HepG2 (cell line): ENCODE results near the gene RUNX2. TPM values are rescaled to one million over a fixed set of nuclear protein-coding genes. Genes with fewer than 3 reads are reported as not detected.

Source experiments
- ATAC-seq: fragments of 200-7000 bp; cut with Tn5 transposase; 3 replicates; pipeline ENCODE4 v1.9.1; 2020; ENCODE audit warnings: mild to moderate bottlenecking, moderate library complexity
- BruUV-seq: library from RNA; stranded (reverse); fragments of 400-500 nt; replicated peaks from 2 replicates; lab custom pipeline; 2021; lab: Mats Ljungman, UMichigan
- CTCF ChIA-PET: fragments of 300-600 bp; formaldehyde crosslinking; extraction: SDS; loops from one replicate; lab custom pipeline; 2021; ENCODE audit warnings: low total read pairs, inconsistent platforms, low intra/inter-chr PET ratio; lab: Yijun Ruan, JAX
- POLR2A ChIA-PET: fragments of 350-600 bp; sonication (Branson Sonifier 250); formaldehyde crosslinking; loops from one replicate; lab custom pipeline; 2020; ENCODE audit warnings: antibody characterized with exemption, inconsistent platforms; lab: Yijun Ruan, JAX
- DNase-seq: peaks from one replicate; pipeline ENCODE4 v3.0.0-alpha.2; 2015; ENCODE audit warnings: low spot score
- FAIRE-seq: peaks from 3 replicates; lab custom pipeline; 2011; peaks lifted over from hg19 to GRCh38; lab: Jason Lieb, UNC
- H2AFZ ChIP-seq: one replicate; pipeline ENCODE4 v1.6.1; 2011; ENCODE audit warnings: low read length, inconsistent platforms
- H3K27ac ChIP-seq: fragments of 300-600 bp; 3 replicates; pipeline ENCODE4 v1.8.0; 2011; ENCODE audit warnings: mixed run types, mild to moderate bottlenecking, mixed read lengths, low read length, inconsistent platforms; ENCODE audit not compliant: insufficient read depth; ENCODE audit errors: extremely low read length
- H3K27me3 ChIP-seq, 2 experiments: fragments of 200-600 bp in 1 of 2; 2 replicates in 1 of 2; 3 replicates in 1 of 2; pipeline versions ENCODE4 v1.6.0 to v1.8.0; 2011; ENCODE audit warnings: low read length in 2 of 2, mild to moderate bottlenecking in 2 of 2, moderate library complexity in 2 of 2, inconsistent platforms in 1 of 2; ENCODE audit not compliant: insufficient read depth in 2 of 2, control insufficient read depth in 1 of 2
- H3K36me3 ChIP-seq, 2 experiments: fragments of 200-600 bp in 1 of 2; replicated peaks in 1 of 2; 2 replicates in 1 of 2; 3 replicates in 1 of 2; pipeline versions ENCODE4 v1.5.1 to v1.8.0; 2011; ENCODE audit warnings: low read length in 2 of 2, inconsistent platforms in 1 of 2; ENCODE audit not compliant: insufficient read depth in 2 of 2, control insufficient read depth in 1 of 2
- H3K4me1 ChIP-seq: 2 replicates; pipeline ENCODE4 v1.5.1; 2012; ENCODE audit warnings: low read length, inconsistent platforms; ENCODE audit not compliant: insufficient read depth
- H3K4me2 ChIP-seq: 2 replicates; pipeline ENCODE4 v1.6.0; 2011; ENCODE audit warnings: low read depth, low read length, inconsistent platforms
- H3K4me3 ChIP-seq, 3 experiments: fragments of 200-600 bp in 1 of 3; sonication (generic), shearing (Covaris generic) in 1 of 3; replicated peaks in 1 of 3; 2 replicates each; pipeline ENCODE4 v1.5.1; 2011 to 2016; ENCODE audit warnings: low read length in 3 of 3, inconsistent platforms in 2 of 3, low read depth in 2 of 3, mild to moderate bottlenecking in 2 of 3, control low read depth in 1 of 3, mixed read lengths in 1 of 3; ENCODE audit not compliant: insufficient read depth in 1 of 3
- H3K79me2 ChIP-seq: one replicate; pipeline ENCODE4 v1.6.1; 2011; ENCODE audit warnings: low read length, inconsistent platforms; ENCODE audit not compliant: insufficient read depth
- H3K9ac ChIP-seq: 2 replicates; pipeline ENCODE4 v1.6.0; 2011; ENCODE audit warnings: mild to moderate bottlenecking, low read depth, low read length, inconsistent platforms; ENCODE audit not compliant: insufficient read depth
- H3K9me3 ChIP-seq: 2 replicates; pipeline ENCODE4 v1.5.1; 2012; ENCODE audit warnings: mild to moderate bottlenecking, low read length
- H4K20me1 ChIP-seq: 2 replicates; pipeline ENCODE4 v1.6.0; 2011; ENCODE audit warnings: inconsistent platforms, mild to moderate bottlenecking, low read length, moderate library complexity; ENCODE audit not compliant: insufficient read depth
- FOSL1 ChIP-seq: sonication (generic); formaldehyde crosslinking; IDR thresholded peaks from 2 replicates; pipeline ENCODE4 v1.9.0; 2021; ENCODE audit warnings: missing genetic modification reagents, borderline replicate concordance
- FOXM1 ChIP-seq: sonication (generic); formaldehyde crosslinking; IDR thresholded peaks from 2 replicates; pipeline ENCODE4 v1.5.0; 2020; ENCODE audit warnings: missing genetic modification reagents
- GABPB1 ChIP-seq: IDR thresholded peaks from 2 replicates; pipeline ENCODE4 v1.6.1; 2016; ENCODE audit warnings: mild to moderate bottlenecking, missing genetic modification reagents, moderate library complexity, missing compliant biosample characterization
- HNRNPL ChIP-seq: fragments of 200-400 bp; formaldehyde crosslinking; IDR thresholded peaks from 2 replicates; pipeline ENCODE4 v1.6.1; 2017; ENCODE audit warnings: mild to moderate bottlenecking, low read depth, low read length
- NFE2L2 ChIP-seq: fragments of 150-350 bp; IDR thresholded peaks from 2 replicates; pipeline ENCODE4 v1.6.1; 2014; ENCODE audit warnings: low read length
- NR3C1 ChIP-seq: sonication (generic); formaldehyde crosslinking; IDR thresholded peaks from 2 replicates; pipeline ENCODE4 v1.4.0; 2020; ENCODE audit warnings: missing genetic modification reagents
- PHB2 ChIP-seq: fragments of 450-650 bp; IDR thresholded peaks from 2 replicates; pipeline ENCODE4 v1.6.1; 2018; ENCODE audit not compliant: partially characterized antibody
- SIN3A ChIP-seq: IDR thresholded peaks from 2 replicates; pipeline ENCODE4 v1.6.1; 2011; ENCODE audit warnings: low read depth, mild to moderate bottlenecking, control low read depth, low read length, borderline replicate concordance
- SSRP1 ChIP-seq: IDR thresholded peaks from 2 replicates; pipeline ENCODE4 v1.6.1; 2016; ENCODE audit warnings: control low read depth
- TMF1 ChIP-seq: sonication (generic); formaldehyde crosslinking; IDR thresholded peaks from 2 replicates; pipeline ENCODE4 v1.8.1; 2022; ENCODE audit warnings: low read depth, missing genetic modification reagents
- TOE1 ChIP-seq: sonication (generic); formaldehyde crosslinking; IDR thresholded peaks from 2 replicates; pipeline ENCODE4 v1.4.0; 2020; ENCODE audit warnings: mild to moderate bottlenecking, missing genetic modification reagents
- ZNF121 ChIP-seq: sonication (generic); formaldehyde crosslinking; IDR thresholded peaks from 2 replicates; pipeline ENCODE4 v1.5.0; 2020; ENCODE audit warnings: mild to moderate bottlenecking, missing genetic modification reagents
- ZNF124 ChIP-seq: sonication (generic); formaldehyde crosslinking; IDR thresholded peaks from 2 replicates; pipeline ENCODE4 v1.4.0; 2020; ENCODE audit warnings: missing genetic modification reagents
- ZNF282 ChIP-seq: fragments of 450-650 bp; IDR thresholded peaks from 2 replicates; pipeline ENCODE4 v1.6.1; 2018; ENCODE audit not compliant: partially characterized antibody
- ZNF431 ChIP-seq: sonication (generic); formaldehyde crosslinking; IDR thresholded peaks from 2 replicates; pipeline ENCODE4 v1.9.0; 2022; ENCODE audit warnings: missing genetic modification reagents, low read depth, mild to moderate bottlenecking, borderline replicate concordance
- ZNF816 ChIP-seq: sonication (generic); formaldehyde crosslinking; IDR thresholded peaks from 2 replicates; pipeline ENCODE4 v1.8.0; 2022; ENCODE audit warnings: missing genetic modification reagents, mild to moderate bottlenecking, borderline replicate concordance
- ZSCAN31 ChIP-seq: sonication (generic); formaldehyde crosslinking; IDR thresholded peaks from 2 replicates; pipeline ENCODE4 v1.5.0; 2020; ENCODE audit warnings: low read depth, mild to moderate bottlenecking, missing genetic modification reagents
- WGBS: methylation state at CpG from one replicate; pipeline ENCODE4 v1.1.6; 2017; ENCODE audit warnings: low lambda C conversion rate; 5-methylcytosine and 5-hydroxymethylcytosine counted together
- in situ Hi-C: cut with HindIII; loops from 2 replicates; pipeline ENCODE4 v1.10.0; 2017; ENCODE audit warnings: low pct_unique_long_range_greater_than_20kb; ENCODE audit not compliant: extremely low pct_ligation_motif_present
- intact Hi-C: fragments of 100-400 bp; cut with micrococcal nuclease; formaldehyde crosslinking; loops from one replicate; pipeline ENCODE4 v1.10.0; 2022; ENCODE audit not compliant: unreplicated experiment
- polyA plus RNA-seq, 8 experiments: library from polyadenylated mRNA; depleted of rRNA in 3 of 8; stranded (reverse) in 7 of 8; unstranded in 1 of 8; fragments of >200 nt; fragmentation: Illumina TruSeq in 4 of 8; extraction: Trizol in 4 of 8; gene quantifications; 2 replicates each; pipeline versions ENCODE4 v1.2.1 to v1.2.3, GENCODE V29; 2011 to 2016; ENCODE audit warnings: low read depth in 4 of 8, missing spikeins in 1 of 8, mixed read lengths in 1 of 8; ENCODE audit not compliant: insufficient read depth in 1 of 8
- total RNA-seq, 5 experiments: library from RNA; depleted of rRNA; stranded (reverse); fragments of >200 nt; fragmentation: Illumina TruSeq; extraction: Trizol; gene quantifications; 2 replicates each; pipeline ENCODE4 v1.2.3, GENCODE V29; 2016; ENCODE audit warnings: low read depth in 1 of 5
- TF ChIP-seq, protein P1 (sequence below), 2 experiments: IDR thresholded peaks; 2 replicates each; pipeline ENCODE4 v1.6.1; 2011 to 2012; ENCODE audit warnings: low read length in 2 of 2, borderline replicate concordance in 1 of 2, low read depth in 1 of 2, mild to moderate bottlenecking in 1 of 2, moderate library complexity in 1 of 2

RUNX2 gene
- total and polyA plus RNA-seq, 2 of the 13 experiments (the other 11 are each of a cell fraction or from before 2014, with no cell fraction given) = not detected

DNA sequence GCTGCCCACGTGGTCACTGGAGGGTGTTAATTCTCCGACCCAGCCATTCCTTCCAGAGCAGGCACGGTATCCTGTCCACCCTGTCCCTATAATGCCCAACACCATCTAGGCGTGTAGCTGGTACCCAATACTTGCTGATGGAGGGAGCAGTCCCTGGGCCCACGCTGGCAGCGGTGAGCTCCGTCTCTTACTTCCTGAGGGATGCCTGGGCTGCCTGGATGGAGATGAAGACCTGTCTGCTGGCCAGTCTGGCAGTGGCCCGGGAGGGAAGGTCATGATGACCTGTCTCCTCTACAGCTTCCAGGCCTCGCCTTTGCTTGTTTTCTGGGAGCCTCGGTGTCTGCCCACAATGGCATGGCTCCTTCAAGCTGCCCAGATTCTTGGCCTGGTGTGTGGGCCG lies 347.5 kb downstream of the RUNX2 start:
- Histone ChIP-seq H3K27ac (no peak overlapping the region), H3K9me3 (no peaks in the 10 kb centered on the region), H4K20me1 (no peaks in the 10 kb centered on the region), H2AFZ (no peak overlapping the region), H3K4me2 (no peak overlapping the region), H3K9ac (no peak overlapping the region), H3K79me2 (no peaks in the 10 kb centered on the region), H3K4me1 (no peaks in the 10 kb centered on the region), H3K27me3 (peaks cover 0 to 12% of the 10 kb centered on the region in 2 experiments; a peak in 3 of 5 replicates), H3K36me3 (no peaks in the 10 kb centered on the region), H3K4me3 (no peak overlapping the region)
- no peak for FAIRE-seq
- in situ Hi-C loops = no loop called here
- TF ChIP-seq HNRNPL (no peak), FOXM1 (CRISPR knock-in tag) (no peak), ZNF816 (no peak), ZNF282 (no peak), ZNF431 (no peak), GABPB1 (CRISPR knock-in tag) (no peak), SSRP1 (CRISPR knock-in tag) (no peak), ZSCAN31 (CRISPR knock-in tag) (no peak), SIN3A (no peak), NR3C1 (CRISPR knock-in tag) (no peak), TOE1 (no peak), FOSL1 (no peak), ZNF121 (CRISPR knock-in tag) (no peak), TMF1 (CRISPR knock-in tag) (no peak), ZNF124 (CRISPR knock-in tag) (no peak), PHB2 (no peak), NFE2L2 (no peak)
- TF ChIP-seq, protein P1, sequence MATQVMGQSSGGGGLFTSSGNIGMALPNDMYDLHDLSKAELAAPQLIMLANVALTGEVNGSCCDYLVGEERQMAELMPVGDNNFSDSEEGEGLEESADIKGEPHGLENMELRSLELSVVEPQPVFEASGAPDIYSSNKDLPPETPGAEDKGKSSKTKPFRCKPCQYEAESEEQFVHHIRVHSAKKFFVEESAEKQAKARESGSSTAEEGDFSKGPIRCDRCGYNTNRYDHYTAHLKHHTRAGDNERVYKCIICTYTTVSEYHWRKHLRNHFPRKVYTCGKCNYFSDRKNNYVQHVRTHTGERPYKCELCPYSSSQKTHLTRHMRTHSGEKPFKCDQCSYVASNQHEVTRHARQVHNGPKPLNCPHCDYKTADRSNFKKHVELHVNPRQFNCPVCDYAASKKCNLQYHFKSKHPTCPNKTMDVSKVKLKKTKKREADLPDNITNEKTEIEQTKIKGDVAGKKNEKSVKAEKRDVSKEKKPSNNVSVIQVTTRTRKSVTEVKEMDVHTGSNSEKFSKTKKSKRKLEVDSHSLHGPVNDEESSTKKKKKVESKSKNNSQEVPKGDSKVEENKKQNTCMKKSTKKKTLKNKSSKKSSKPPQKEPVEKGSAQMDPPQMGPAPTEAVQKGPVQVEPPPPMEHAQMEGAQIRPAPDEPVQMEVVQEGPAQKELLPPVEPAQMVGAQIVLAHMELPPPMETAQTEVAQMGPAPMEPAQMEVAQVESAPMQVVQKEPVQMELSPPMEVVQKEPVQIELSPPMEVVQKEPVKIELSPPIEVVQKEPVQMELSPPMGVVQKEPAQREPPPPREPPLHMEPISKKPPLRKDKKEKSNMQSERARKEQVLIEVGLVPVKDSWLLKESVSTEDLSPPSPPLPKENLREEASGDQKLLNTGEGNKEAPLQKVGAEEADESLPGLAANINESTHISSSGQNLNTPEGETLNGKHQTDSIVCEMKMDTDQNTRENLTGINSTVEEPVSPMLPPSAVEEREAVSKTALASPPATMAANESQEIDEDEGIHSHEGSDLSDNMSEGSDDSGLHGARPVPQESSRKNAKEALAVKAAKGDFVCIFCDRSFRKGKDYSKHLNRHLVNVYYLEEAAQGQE (IDR thresholded peaks at IDR 0.05; ENCODE audit: borderline replicate concordance in 1 of 2, low read depth in 1 of 2, low read length in 2 of 2) = no peak
- WGBS = 46% methylated on average over 5 of the region's 11 CpGs
- ChIA-PET POLR2A (no interaction called here), CTCF (no interaction called here)
- no peak for ATAC-seq
- BruUV-seq = no TSS peak
- no peak for DNase-seq
- intact Hi-C loops = no loop called here
